A172 (cell line): ENCODE data around the gene DICER1. TPM values are rescaled to one million over a fixed set of nuclear protein-coding genes. Genes with fewer than 3 reads are reported as not detected.

ENCODE experiments used
- DNase-seq: peaks from one replicate; pipeline ENCODE4 v3.0.0-alpha.2; 2015; ENCODE audit warnings: low spot score
- total RNA-seq: library from RNA; depleted of rRNA; stranded (reverse); fragments of >200 nt; shearing (Covaris generic); gene quantifications from 2 replicates; pipeline ENCODE4 v1.2.3, GENCODE V29; 2014; rRNA removed

DICER1 gene
- total RNA-seq, 1 experiment from 2014 or later: 65.8 TPM

DNA sequence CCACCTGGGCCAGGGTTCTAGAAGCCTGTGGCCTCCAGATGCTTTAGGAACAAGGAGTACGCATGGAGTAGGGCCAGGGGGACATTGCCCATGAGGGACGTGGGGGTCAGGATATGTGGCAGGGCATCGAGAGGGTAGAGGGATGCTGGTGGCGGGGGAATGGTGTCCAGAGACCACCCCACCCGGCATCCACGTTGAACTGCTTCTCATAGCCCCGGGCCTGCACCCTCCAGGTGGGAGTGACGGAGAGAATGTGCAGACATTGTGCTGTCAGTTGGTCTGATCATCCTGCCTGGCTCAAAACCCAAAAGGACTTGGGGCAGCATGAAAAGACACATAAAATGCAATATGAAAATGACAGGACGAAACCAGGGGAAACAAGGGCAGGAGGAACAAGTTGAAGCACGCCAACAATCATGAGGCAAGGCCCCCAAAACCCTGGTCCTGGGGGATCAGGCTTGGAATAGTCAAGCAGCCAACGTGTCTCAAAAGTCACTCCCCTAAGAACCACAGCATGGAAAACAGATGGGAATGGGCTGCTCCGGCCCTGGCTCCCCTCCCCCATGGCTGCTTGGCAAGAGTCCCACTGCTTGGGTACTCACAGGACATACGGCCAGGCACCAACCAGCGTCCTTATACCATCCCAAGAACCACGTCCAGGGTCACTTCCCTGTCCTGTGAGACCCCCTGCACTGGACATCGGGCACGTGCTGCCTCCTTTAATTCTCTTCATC is 117.9 kb downstream of the DICER1 start:
- no peak for DNase-seq

DNA sequence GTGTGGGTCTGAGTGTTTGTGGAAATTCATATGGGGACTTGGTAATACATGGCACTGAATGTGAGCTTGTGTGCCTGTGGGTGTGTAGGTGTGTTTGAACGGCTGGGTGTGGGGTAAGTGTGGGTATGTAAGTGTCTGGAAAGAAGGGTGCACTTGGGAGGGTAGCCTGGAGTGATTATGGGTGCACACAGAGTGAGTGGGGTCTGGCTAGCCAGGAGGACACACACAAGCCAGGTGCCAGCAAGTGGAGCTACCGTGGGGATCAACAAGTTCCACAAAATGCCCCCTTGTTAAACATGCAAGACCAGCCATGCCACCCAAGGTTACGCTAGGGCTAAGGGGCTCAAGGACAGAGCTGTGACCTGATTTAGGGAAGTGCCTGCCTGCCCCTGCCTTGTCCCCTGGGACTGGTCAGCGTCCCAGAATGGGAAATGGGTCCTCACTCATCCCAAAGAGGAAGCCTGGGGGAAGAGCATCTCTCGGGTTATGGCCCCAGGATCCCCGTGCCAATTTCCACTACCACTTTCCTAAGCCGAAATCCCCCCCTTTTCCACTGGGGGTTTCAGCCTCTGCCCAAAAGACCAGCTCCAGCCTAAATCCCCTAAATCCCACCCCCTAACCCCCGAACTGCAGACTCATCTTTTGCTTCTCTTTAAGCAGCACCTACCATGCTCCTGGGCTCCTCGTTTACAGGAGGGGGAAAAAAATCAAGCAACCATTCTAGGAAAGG is 118.6 kb downstream of the DICER1 start:
- DNase-seq: no peak

GRCh38 chr14:95037273-95037672 is 120.1 kb downstream of the DICER1 start:
- DNase-seq: no peak

Other genes starting within 250 kb of the DICER1 start
- gene CLMN, start 162.4 kb upstream of the DICER1 start, total RNA-seq: 1.5 and 1.8 TPM in 2 replicates